GM10248 (cell line): ENCODE measurements around the gene TACC2.

Experiments used
- CTCF ChIA-PET: fragments of 300-600 bp; sonication (Branson Sonifier 250); formaldehyde crosslinking; extraction: SDS; loops from one replicate; lab custom pipeline; 2021; ENCODE audit warnings: antibody characterized with exemption; lab: Yijun Ruan, JAX
- POLR2A ChIA-PET: fragments of 350-650 bp; sonication (Branson Sonifier 250); formaldehyde crosslinking; extraction: SDS; loops from one replicate; lab custom pipeline; 2020; ENCODE audit warnings: antibody characterized with exemption; lab: Yijun Ruan, JAX
- DNase-seq: peaks from one replicate; pipeline ENCODE4 v3.0.0; 2012; ENCODE audit errors: extremely low spot score
- TF ChIP-seq, protein P1 (sequence below): IDR thresholded peaks from 2 replicates; pipeline ENCODE4 v1.5.1; 2012; ENCODE audit warnings: mild to moderate bottlenecking, low read depth; ENCODE audit errors: extremely low read depth, missing control alignments, control extremely low read depth

The TACC2 gene

GRCh38 chr10:121988361-121989324 is at the start of gene TACC2:
TACC2 (plus strand) TSS chr10:121989163; CDS start chr10:122021982, 32,819 bp downstream.
- ChIA-PET CTCF (no interaction called here), POLR2A (no interaction called here)
- TF ChIP-seq, protein P1, sequence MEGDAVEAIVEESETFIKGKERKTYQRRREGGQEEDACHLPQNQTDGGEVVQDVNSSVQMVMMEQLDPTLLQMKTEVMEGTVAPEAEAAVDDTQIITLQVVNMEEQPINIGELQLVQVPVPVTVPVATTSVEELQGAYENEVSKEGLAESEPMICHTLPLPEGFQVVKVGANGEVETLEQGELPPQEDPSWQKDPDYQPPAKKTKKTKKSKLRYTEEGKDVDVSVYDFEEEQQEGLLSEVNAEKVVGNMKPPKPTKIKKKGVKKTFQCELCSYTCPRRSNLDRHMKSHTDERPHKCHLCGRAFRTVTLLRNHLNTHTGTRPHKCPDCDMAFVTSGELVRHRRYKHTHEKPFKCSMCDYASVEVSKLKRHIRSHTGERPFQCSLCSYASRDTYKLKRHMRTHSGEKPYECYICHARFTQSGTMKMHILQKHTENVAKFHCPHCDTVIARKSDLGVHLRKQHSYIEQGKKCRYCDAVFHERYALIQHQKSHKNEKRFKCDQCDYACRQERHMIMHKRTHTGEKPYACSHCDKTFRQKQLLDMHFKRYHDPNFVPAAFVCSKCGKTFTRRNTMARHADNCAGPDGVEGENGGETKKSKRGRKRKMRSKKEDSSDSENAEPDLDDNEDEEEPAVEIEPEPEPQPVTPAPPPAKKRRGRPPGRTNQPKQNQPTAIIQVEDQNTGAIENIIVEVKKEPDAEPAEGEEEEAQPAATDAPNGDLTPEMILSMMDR, result no peak
- no peak for DNase-seq

GRCh38 chr10:121941532-121941931 is 47.4 kb upstream of the TACC2 start:
- ChIA-PET CTCF (no interaction called here), POLR2A (no interaction called here)
- TF ChIP-seq, protein P1, result no peak
- DNase-seq, result no peak

GRCh38 chr10:121942749-121943416 is 46.1 kb upstream of the TACC2 start:
- CTCF ChIA-PET, result no interaction called here
- POLR2A ChIA-PET, result no interaction called here
- DNase-seq, result no peak
- TF ChIP-seq, protein P1, result no peak

GRCh38 chr10:121947343-121948330 is 41.3 kb upstream of the TACC2 start:
- no peak for DNase-seq
- ChIA-PET POLR2A (no interaction called here), CTCF (interaction anchor here (0.9 to 1.5 kb wide), 3 partner anchors 8 to 14 kb away, joined by 3 to 5 read pairs (median 4); no protein-coding TSS in a partner anchor)
- TF ChIP-seq, protein P1, result no peak

DNA sequence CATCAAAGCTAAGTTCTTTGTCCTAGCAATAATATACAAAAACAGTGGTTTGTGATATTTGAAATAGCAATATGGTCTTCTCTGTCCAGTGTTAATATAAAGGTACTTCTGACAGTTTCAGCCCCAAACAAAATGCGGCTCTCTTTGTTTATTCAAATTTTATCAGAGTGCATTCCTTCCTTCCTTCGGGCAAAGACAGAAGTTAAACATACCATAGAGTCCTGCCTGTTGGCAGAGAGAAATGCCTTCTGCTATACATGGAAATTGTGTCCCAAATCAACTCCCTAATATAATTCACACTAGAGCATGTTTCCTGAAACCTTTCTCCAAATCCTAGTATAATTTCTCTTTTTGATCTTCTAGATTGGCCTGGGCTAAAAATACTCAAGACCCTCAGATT is 39.9 kb upstream of the TACC2 start:
- TF ChIP-seq, protein P1, result no peak
- no peak for DNase-seq
- ChIA-PET CTCF (interaction anchor here (1.2 kb wide), 1 partner anchor 10 kb away, joined by 3 read pairs; no protein-coding TSS in a partner anchor), POLR2A (no interaction called here)
